A673 (cell line): ENCODE results near the gene SGSM2.

Experiments used
- EZH2 ChIP-seq: fragments of 200-600 bp; sonication (generic); IDR thresholded peaks from 2 replicates; pipeline ENCODE4 v1.6.1; 2017; ENCODE audit warnings: borderline replicate concordance, low read depth, mild to moderate bottlenecking, mixed read lengths, antibody characterized with exemption, low read length; ENCODE audit not compliant: poor library complexity, severe bottlenecking
- TF ChIP-seq, protein P1 (sequence below): fragments of 300-800, 200-600 bp; sonication (generic); conservative IDR thresholded peaks from 2 replicates; pipeline ENCODE4 v1.5.1; 2017; ENCODE audit warnings: low read depth, mild to moderate bottlenecking, antibody characterized with exemption, low read length, moderate library complexity, mixed read lengths

DNA sequence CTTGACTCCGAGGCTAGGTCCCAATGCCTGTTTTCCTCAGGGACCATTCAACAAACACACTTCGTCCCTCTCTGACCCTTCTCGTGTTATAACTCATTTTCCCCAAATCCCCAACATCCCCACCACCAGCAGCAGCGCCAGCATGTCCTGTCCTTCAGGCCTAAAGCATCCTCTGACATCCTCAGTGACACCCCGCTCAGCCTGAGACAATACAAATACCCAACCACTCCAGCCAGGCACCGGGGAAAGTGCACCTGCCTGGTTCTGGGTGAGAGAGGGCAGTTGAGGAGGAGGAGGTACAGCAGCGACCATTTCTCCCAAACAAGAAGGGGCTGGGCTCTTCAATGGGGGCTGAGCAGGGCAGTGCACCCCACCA lies 58.9 kb downstream of the SGSM2 start:
- TF ChIP-seq, protein P1, sequence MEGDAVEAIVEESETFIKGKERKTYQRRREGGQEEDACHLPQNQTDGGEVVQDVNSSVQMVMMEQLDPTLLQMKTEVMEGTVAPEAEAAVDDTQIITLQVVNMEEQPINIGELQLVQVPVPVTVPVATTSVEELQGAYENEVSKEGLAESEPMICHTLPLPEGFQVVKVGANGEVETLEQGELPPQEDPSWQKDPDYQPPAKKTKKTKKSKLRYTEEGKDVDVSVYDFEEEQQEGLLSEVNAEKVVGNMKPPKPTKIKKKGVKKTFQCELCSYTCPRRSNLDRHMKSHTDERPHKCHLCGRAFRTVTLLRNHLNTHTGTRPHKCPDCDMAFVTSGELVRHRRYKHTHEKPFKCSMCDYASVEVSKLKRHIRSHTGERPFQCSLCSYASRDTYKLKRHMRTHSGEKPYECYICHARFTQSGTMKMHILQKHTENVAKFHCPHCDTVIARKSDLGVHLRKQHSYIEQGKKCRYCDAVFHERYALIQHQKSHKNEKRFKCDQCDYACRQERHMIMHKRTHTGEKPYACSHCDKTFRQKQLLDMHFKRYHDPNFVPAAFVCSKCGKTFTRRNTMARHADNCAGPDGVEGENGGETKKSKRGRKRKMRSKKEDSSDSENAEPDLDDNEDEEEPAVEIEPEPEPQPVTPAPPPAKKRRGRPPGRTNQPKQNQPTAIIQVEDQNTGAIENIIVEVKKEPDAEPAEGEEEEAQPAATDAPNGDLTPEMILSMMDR: no peak
- TF ChIP-seq EZH2: no peak
